Liver (tissue), 3 donors: Measurements from ENCODE around the gene NNT.

ENCODE experiments used
- CTCF ChIP-seq: fragments of 150-350 bp; IDR thresholded peaks from 2 replicates; pipeline ENCODE4 v1.5.1; 2017; ENCODE audit warnings: improper control_type of control experiment, low read depth, low read length; ENCODE audit not compliant: missing input control
- EGR1 ChIP-seq, 2 donors: IDR thresholded peaks; 2 replicates each; pipeline ENCODE4 v1.6.1; 2016 to 2018; ENCODE audit warnings: antibody characterized with exemption in 2 of 2, low read depth in 2 of 2
- FOXA2 ChIP-seq: IDR thresholded peaks from 2 replicates; pipeline ENCODE4 v1.6.1; 2016; ENCODE audit warnings: antibody characterized with exemption
- GABPA ChIP-seq, 2 donors: IDR thresholded peaks in 1 of 2; conservative IDR thresholded peaks in 1 of 2; 2 replicates each; pipeline ENCODE4 v1.6.1; 2016; ENCODE audit warnings: antibody characterized with exemption in 2 of 2, mild to moderate bottlenecking in 1 of 2, moderate library complexity in 1 of 2
- HNF4G ChIP-seq: IDR thresholded peaks from 2 replicates; pipeline ENCODE4 v1.6.1; 2016; ENCODE audit warnings: antibody characterized with exemption
- JUND ChIP-seq, 2 donors: IDR thresholded peaks; 2 replicates each; pipeline ENCODE4 v1.6.1; 2016; ENCODE audit warnings: antibody characterized with exemption in 2 of 2
- RAD21 ChIP-seq, 2 donors: IDR thresholded peaks; 2 replicates each; pipeline ENCODE4 v1.6.1; 2016; ENCODE audit warnings: antibody characterized with exemption in 2 of 2, mild to moderate bottlenecking in 2 of 2
- RXRA ChIP-seq, 2 donors: IDR thresholded peaks; 2 replicates each; pipeline ENCODE4 v1.6.1; 2017 to 2018; ENCODE audit warnings: antibody characterized with exemption in 2 of 2, mild to moderate bottlenecking in 1 of 2
- SP1 ChIP-seq: IDR thresholded peaks from 2 replicates; pipeline ENCODE4 v1.6.1; 2018; ENCODE audit warnings: antibody characterized with exemption, mild to moderate bottlenecking
- TAF1 ChIP-seq: conservative IDR thresholded peaks from 2 replicates; pipeline ENCODE4 v1.6.1; 2016; ENCODE audit warnings: antibody characterized with exemption, mild to moderate bottlenecking
- YY1 ChIP-seq: IDR thresholded peaks from 2 replicates; pipeline ENCODE4 v1.6.1; 2016; ENCODE audit warnings: antibody characterized with exemption, mild to moderate bottlenecking
- TF ChIP-seq, protein P1 (sequence below): IDR thresholded peaks from 2 replicates; pipeline ENCODE4 v1.6.1; 2016; ENCODE audit warnings: antibody characterized with exemption
- TF ChIP-seq, protein P2 (sequence below): IDR thresholded peaks from 2 replicates; pipeline ENCODE4 v1.6.1; 2016; ENCODE audit warnings: antibody characterized with exemption, mild to moderate bottlenecking
- donor health status: healthy.
- donor health status: healthy.

- TF ChIP-seq YY1 (peak; percentile 19), CTCF (no peak), FOXA2 (peak; percentile 94), SP1 (peak; percentile 82), RAD21 (IDR thresholded peaks at IDR 0.05) (no peak), TAF1 (no peak), EGR1 (IDR thresholded peaks at IDR 0.05; ENCODE audit: low read depth in 2 of 2) (peak in 1 of 2 donors; percentile 28), GABPA (IDR thresholded peaks at IDR 0.05 in 1 of 2, conservative IDR thresholded peaks at IDR 0.05 in 1 of 2) (no peak), JUND (IDR thresholded peaks at IDR 0.05) (no peak), RXRA (IDR thresholded peaks at IDR 0.05) (peak; percentile 64 to 81), HNF4G (peak; percentile 45)
- TF ChIP-seq, protein P1, sequence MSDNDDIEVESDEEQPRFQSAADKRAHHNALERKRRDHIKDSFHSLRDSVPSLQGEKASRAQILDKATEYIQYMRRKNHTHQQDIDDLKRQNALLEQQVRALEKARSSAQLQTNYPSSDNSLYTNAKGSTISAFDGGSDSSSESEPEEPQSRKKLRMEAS = peak; percentile 32
- TF ChIP-seq, protein P2, sequence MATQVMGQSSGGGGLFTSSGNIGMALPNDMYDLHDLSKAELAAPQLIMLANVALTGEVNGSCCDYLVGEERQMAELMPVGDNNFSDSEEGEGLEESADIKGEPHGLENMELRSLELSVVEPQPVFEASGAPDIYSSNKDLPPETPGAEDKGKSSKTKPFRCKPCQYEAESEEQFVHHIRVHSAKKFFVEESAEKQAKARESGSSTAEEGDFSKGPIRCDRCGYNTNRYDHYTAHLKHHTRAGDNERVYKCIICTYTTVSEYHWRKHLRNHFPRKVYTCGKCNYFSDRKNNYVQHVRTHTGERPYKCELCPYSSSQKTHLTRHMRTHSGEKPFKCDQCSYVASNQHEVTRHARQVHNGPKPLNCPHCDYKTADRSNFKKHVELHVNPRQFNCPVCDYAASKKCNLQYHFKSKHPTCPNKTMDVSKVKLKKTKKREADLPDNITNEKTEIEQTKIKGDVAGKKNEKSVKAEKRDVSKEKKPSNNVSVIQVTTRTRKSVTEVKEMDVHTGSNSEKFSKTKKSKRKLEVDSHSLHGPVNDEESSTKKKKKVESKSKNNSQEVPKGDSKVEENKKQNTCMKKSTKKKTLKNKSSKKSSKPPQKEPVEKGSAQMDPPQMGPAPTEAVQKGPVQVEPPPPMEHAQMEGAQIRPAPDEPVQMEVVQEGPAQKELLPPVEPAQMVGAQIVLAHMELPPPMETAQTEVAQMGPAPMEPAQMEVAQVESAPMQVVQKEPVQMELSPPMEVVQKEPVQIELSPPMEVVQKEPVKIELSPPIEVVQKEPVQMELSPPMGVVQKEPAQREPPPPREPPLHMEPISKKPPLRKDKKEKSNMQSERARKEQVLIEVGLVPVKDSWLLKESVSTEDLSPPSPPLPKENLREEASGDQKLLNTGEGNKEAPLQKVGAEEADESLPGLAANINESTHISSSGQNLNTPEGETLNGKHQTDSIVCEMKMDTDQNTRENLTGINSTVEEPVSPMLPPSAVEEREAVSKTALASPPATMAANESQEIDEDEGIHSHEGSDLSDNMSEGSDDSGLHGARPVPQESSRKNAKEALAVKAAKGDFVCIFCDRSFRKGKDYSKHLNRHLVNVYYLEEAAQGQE = peak; percentile 47
Observed at GRCh38 chr5:43619911-43620310, 16.9 kb downstream of the NNT start.
